ENCODE results near the gene FBLN1.

The FBLN1 gene

DNA sequence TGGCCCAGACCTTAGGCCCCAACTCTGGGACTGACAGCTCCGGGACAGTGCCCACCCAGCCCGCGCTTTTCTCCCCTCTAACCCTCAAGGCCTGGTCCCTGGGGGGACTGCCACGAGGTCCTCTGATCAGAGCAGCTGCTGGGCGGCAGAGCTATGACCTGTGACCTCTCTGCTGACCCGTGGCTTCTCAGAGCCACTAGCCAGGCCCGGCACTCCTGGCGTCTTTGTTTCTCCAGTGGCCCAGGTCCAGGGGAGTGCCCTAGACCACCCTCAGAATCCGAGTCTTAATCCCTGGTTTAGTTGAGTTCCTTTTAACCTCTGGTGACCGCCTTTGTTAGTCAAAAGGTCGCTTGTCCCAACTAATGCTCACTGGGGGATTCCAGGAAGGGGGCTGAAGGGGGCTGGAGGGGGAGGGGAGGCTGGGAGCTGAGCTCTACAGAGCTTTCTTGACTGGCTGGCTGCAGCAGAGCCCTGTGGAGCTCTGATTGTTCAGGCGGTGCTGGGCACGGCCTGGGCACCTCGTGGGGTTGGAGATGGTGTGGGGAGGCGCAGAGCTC, 1.2 kb downstream of the FBLN1 start:
- no peak for DNase-seq (ENCODE audit: insufficient read length, low spot score)

DNA sequence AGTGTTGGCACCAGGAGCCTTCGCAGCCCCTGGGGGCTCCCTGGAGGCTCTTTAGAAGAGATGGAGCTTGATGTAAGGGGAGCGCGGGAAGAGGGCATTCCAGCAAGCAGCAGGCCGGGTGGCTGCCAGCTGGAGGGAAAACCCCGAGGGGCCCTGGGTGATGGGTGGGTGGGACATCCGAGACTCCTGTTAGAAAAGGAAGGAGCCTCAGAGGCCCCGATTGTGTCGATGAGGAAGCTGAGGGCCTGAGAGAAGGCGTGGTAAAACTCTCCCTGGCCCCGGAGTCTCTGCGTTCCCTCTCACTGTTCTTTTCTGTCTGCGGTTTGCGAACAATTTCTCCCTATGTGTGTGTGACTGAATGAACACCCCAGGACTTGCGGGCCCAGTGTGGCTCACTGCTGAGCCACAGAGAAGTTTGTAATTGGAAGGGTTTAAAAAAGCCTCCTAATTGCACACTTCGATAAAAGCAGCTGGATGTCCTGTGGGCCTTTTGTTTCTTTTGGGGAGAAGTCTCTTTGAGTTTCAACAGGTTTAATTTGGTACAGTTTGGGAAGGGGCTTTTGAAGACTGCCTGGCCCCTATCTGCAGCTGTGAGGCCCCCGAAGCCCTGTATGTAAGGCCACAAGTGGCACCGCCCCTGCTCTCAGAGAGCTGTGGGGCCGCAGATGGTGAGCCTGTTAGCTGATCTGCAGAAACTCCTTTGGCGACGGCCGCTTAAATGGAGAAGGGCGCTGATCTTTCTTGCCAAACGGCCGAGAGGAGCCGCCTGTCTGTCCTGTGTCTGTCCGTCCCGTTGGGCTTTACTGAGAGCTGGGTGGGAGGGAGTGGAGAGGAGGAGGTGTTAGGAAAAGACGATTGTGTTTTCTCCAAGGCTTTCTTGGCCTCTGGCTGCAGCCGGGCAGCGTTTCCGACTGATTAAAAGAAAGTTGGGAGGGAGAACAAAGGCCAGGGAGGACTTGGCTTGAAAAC, 2.0 kb downstream of the FBLN1 start:
- FAIRE-seq: no peak
- DNase-seq (ENCODE audit: insufficient read length, low spot score): no peak

More for the DNA sequence above, 1.2 kb downstream of the FBLN1 start:
- no peak for FAIRE-seq

DNA sequence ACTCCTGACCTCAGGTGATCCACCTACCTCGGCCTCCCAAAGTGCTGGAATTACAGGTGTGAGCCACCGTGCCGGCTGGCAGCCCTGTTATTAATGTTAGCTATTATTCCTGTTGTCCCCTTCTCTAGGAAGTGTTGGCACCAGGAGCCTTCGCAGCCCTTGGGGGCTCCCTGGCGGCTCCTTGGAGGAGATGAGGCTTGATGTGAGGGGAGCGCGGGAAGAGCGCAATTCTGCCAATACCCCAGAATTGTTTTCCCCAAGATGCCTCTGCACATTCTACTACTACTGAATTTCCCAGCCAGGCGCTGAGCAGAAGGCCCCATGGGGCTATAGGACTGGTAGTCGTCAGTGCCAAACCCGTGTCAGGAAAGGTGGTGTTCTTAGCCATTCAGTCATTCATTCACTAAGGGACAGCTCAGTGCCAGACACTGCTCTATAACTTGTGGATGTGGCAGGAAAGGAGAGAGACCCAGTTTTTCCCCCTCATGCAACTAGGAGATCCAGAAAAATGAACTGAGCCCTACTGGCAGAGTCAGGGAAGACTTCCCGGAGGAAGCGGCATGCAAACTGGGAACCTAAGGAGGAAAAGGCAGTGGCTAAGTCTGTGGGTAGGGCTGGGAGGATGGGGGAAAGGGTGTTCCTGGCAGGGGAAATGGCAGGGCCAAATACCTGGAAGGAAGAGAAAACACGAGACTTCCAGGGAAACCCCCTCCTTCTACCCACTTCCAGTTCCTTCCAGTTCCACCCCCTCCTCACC, 3.5 kb downstream of the FBLN1 start:
- DNase-seq (ENCODE audit: insufficient read length, low spot score) (no peak), FAIRE-seq (no peak)

DNA sequence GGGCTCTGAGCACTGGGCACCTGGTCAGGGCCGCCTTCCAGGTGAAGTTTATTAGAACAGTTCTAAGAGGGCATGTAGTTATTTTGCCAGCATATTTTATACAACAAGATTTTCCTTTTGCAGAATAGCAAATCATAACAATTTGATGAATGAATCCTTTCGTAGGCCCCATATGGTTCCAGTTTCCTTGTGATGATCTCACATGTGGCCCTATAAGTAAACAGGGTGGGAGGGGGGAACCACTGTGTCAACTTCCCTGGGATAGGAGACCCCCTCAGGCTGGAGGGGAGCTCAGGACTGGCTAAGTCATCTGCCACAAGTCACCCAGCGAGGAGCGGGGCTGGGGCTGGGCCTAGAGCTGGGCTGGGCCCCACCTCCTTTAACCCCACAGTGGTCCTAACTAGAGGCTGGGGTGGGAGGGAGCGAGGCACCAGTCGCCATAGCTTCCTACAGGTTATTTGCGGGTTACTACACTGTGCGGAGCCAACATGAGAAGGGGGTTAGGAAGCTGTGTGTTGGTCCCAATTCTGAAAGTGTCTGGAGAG, 4.2 kb downstream of the FBLN1 start:
- FAIRE-seq (no peak), DNase-seq (ENCODE audit: insufficient read length, low spot score) (no peak)

GRCh38 chr22:45507798-45508197, 5.1 kb downstream of the FBLN1 start:
- DNase-seq (ENCODE audit: insufficient read length, low spot score): no peak
- no peak for FAIRE-seq

- FAIRE-seq (no peak), DNase-seq (ENCODE audit: insufficient read length, low spot score) (no peak)
Observed at GRCh38 chr22:45508814-45509213, 6.1 kb downstream of the FBLN1 start.

DNA sequence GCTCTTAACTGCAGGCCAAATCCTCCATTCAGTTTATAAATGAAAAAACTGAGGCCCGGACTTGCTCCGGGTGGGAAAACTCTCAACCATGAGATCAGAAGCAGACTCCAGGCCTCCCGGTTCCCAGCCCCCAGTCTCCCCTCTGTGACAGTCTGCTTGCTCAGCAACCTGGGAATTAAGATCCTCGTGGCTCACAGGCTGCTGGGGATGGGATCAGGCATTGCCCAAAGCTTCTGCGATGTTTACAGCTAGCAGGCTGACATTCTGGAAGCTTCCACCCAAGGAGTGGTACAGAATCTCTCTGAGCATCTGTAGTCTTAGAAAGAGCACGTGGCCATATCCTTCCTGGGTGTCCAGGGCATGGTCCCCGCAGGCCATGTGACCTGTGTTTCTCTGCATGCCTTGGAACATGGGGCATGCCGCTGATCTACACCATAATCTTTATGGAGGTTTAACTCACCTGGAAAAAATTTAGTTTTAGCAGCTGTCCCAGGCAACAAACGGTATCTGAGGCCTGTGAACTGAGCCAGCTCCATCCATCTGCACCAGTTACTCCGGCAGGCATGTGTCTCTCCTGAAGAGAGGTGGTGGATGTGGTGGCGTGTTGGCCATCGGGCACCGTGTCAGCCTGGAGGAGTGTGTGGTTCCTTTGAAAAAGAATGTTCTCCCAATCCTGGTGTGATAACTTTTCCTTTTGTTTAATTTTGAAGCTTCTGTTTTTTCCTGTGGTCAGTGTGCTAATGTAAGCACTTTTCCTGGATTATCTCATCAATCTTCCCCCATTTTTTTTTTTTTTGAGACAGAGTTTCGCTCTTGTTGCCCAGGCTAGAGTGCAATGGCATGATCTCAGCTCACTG, 7.9 kb downstream of the FBLN1 start:
- no peak for FAIRE-seq
- DNase-seq (ENCODE audit: insufficient read length, low spot score): no peak

GRCh38 chr22:45511847-45512261, 9.2 kb downstream of the FBLN1 start:
- no peak for DNase-seq (ENCODE audit: insufficient read length, low spot score)
- FAIRE-seq: no peak

DNA sequence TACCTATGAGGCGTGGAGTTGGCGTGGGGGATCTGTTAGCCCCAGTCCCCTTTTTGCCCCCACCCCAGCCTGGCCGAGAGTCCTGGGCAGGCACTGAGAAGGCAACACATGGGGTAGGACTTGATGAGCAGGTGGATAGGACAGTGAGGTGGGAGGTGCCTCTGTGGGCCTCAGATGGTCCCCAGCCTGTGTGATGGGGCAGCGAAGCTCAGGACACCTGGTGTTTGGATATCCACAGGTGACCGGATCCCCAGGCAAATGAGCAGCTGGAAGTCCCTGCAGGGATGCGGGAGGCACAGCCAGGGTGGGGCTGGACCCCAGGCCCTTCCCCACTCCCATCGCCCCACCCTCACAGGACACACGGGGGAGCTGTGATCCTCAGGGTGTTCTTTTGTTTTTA, 9.7 kb downstream of the FBLN1 start:
- no peak for DNase-seq (ENCODE audit: insufficient read length, low spot score)
- FAIRE-seq: no peak

- FAIRE-seq (no peak), DNase-seq (ENCODE audit: insufficient read length, low spot score) (no peak)
Observed at GRCh38 chr22:45515676-45516075, 13.0 kb downstream of the FBLN1 start.

DNA sequence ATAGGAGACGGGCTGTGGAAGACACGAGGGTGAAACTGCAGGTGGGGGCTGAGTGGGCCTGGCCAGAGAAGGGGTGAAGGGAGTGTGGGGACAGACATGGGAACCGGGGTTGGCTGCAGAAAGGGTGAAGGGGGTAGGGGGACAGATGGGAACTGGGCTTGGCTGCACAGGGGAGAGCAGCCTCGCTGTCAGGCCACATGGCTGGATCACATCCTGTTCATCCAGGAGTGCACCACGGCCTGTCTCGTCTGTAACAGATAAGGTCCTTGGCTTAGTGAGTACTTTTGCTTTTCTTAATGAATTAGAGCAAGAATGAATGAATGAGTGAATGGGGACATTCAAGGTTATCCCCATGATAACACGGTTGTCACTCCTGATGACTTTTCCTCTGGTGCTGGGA, 13.5 kb downstream of the FBLN1 start:
- FAIRE-seq: no peak
- no peak for DNase-seq (ENCODE audit: insufficient read length, low spot score)

DNA sequence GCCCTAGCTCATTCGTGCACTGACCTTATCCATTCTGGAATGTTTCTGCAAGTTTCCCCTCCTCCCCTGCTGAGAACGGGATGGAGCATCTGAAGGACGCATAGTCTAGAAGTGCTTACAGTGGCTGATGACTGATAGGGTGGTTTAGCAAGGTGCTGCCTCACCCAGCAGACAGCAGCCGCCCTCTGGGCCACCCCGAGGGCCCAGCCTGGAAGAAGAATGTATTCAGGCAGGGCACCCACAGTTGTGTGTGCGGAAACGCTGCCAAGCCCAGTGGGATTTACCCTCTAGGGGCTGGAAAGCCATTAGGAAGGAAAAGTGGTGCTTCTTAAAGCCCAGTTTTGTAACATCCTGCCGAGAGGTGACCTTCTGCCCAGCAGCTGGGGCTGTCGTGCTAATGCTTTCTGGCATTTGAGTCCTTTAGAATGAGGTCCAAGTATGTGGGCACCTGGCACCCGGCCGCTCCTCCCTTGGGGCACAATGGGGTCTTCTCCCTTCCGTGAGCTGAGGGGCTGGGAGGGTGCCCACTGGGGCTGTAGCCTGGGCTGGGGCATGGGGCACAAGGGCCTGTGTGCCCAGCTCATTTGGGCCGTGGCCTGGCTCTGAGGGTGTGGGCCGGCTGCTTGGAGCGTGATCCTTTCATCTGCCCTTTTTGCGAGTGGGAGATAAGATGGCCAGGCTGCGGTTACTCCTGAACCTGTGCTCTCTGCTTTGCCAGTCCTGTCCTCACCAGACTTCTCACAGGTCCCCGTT, 14.4 kb downstream of the FBLN1 start:
- no peak for FAIRE-seq
- no peak for DNase-seq (ENCODE audit: insufficient read length, low spot score)

DNA sequence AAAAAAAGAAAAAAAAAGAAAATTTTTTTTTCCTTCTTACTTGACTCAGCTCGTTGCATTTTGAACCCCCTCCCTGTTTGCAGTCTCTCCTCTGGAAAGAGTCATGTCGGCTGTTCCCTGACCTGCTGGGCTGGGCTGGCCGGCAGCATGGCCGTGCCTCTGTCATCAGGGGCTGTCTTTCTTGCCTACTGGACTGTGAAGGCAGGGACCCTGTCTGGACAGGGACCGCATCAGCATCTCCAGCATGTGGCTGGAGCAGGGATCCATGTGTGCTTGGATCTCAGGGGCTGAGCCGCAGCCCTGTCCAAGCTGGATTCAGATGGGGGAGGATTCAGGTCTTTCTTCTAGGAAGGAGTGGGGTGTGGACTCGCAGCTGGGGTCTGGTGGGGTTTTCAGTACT, 15.5 kb downstream of the FBLN1 start:
- no peak for DNase-seq (ENCODE audit: insufficient read length, low spot score)
- no peak for FAIRE-seq

DNA sequence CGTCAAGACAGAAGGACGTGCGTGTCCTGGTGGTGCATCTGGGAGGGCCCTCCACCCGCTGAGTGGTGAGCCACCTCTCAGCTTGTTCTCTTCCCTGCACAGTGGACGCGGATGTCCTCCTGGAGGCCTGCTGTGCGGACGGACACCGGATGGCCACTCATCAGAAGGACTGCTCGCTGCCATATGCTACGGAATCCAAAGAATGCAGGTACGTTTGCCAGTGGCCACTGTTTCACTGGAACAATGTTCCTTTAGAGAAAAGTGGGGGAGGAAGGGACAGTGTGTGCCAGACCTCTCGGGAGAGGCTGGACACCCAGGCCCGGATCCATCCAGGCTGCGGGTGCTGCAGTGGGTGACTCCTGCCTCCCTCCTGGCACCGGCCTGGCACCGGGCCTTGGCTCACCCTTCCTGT, 15.9 kb downstream of the FBLN1 start:
- FAIRE-seq (no peak), DNase-seq (ENCODE audit: insufficient read length, low spot score) (no peak)

DNA sequence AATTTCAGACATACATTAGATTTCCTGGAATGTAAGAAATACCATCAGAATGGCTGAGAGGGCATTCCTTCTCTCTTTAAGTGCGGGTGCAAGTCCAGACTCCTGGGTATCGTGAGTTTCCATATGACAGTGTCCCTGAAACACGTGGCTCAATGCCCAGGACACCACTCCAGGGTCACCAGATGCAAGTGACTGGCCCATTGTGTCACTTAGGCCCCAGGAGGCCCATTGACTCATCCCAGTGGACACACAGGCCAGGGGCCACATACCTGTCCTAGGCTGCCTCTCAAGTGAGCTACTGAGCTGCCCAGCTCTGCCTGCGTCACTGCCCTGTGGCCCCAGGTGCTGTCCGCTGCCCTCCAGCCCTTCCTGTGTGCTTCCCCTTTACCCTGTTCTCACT, 18.5 kb downstream of the FBLN1 start:
- DNase-seq (ENCODE audit: insufficient read length, low spot score) (no peak), FAIRE-seq (no peak)

GRCh38 chr22:45522462-45522861, 19.8 kb downstream of the FBLN1 start:
- FAIRE-seq: no peak

DNA sequence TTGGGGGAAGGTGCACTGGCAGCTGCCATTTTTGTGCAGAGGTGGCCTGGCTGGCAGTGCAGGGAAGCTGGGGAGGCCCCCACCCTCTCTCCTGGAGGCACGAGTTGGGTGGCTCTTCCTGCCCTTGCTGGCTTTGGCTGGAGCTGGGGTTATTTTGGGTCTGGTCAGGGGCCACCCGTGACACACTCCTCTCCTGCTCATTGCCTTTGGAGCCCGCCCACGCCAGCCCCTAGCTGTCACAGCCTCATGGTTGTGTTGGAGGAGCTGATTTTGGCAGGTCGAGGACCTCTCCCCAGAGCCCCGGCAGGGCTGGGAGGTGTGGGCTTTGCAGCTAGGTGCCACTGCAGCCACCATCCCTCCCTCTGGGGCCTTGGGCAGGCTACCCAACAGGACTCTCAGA, 21.5 kb downstream of the FBLN1 start:
- FAIRE-seq: no peak
- no peak for DNase-seq (ENCODE audit: insufficient read length, low spot score)

More at GRCh38 chr22:45522462-45522861, 19.8 kb downstream of the FBLN1 start:
- no peak for DNase-seq (ENCODE audit: insufficient read length, low spot score)

- DNase-seq (ENCODE audit: insufficient read length, low spot score) (no peak), FAIRE-seq (no peak)
Observed at GRCh38 chr22:45524966-45525365, 22.3 kb downstream of the FBLN1 start.

- FAIRE-seq (no peak), DNase-seq (ENCODE audit: insufficient read length, low spot score) (no peak)
Observed at GRCh38 chr22:45525480-45525879, 22.8 kb downstream of the FBLN1 start.

GRCh38 chr22:45526281-45526680, 23.6 kb downstream of the FBLN1 start:
- DNase-seq (ENCODE audit: insufficient read length, low spot score): no peak
- FAIRE-seq: no peak

All from GM19239 (cell line).